ENCODE results near the gene ZFYVE26.
"Not testable (repeated sequence)": the region's sequence is repeated elsewhere in the genome, so short reads cannot be mapped to it uniquely, and the experiment has no call there.

ZFYVE26 gene

DNA sequence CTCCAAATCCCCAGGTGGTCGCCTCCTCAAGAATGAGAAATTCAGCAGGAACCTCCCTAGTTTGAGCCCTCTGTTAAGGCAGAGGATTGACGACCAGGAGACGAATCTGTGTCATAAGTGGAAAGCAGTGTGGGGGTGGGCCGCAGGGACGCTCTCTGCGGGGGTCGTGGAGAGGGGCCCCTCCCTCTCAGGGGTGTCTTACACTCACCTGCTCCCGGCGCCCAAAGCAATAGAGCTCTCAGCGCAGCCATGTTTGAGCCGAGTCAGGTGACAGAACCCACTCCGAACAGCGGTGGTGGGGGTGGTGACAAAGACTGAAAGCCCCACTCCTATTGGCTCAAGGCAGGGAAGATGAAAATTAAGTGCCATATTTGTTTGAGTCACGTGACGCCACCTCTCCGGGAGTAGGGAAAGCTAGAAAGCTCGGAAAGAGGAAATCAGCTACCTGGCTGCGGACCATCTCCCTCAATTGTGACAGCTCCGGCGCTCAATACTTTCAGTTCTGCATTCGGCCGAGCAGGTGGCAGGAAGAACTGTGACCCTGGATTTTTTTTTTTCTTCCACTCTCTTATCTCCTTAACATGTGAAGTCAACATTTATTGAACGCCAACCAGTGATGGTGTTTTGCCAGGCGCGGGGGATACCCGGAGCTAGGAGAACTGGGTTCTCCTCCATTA lies at the start of gene ZFYVE26:
ZFYVE26 (minus strand) TSS at position 265 of the 677 bp plus-strand sequence. CDS start 627 bp downstream, outside the sequence.
- peak; percentile 78 to 81 (median 79) for DNase-seq (ENCODE audit: low read depth in 3 of 3)

GRCh38 chr14:67863223-67863622 lies 46.8 kb upstream of the ZFYVE26 start:
- no peak for DNase-seq (ENCODE audit: low read depth in 3 of 3)

DNA sequence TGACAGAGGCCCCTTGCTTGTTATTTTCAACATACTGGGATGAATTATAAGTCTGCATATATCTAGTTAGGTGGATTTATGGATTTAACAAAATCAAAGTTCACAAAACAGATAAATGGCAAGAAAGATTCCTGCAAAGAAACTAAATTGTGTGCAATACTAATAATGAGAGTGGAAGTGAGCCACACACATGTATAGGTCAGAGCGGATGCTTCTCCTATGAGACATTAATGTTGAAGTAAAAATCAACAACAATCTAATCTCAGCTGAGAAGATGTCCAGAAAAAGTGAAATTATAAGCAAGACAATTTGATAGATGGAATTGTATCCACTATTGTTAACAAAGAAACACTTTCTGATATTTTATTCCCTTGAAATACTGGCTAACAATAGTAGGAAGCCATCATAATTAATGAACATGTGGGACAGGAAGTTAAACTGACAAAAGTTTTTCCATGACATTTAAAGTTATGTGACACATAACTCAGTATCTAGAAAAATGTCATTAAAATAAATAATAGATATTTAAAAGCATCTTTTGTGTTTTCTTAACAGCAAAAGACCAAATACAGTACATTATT lies 42.9 kb upstream of the ZFYVE26 start:
- DNase-seq (ENCODE audit: low read depth in 3 of 3) = no peak

GRCh38 chr14:67857778-67858350 lies 41.5 kb upstream of the ZFYVE26 start:
- no peak for DNase-seq (ENCODE audit: low read depth in 3 of 3)

DNA sequence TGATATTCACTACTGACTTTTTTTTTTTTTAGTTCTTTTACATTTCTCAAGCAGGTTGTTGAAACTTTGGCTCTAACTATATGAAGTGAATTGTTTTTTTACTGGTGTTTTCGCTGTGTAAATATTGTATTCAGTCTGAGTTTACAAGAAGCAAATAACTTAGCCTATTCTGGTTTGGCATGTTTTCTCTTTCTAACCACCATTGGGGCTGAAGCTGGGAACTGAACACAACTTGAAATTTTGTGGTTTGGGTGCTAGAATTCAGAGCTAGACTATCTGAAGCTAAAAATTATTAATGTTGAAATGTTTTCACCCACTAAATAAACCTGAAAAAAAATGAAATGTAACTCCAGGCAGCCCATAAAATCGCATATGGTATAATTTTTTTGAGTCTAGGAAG lies 40.4 kb upstream of the ZFYVE26 start:
- DNase-seq (ENCODE audit: low read depth in 3 of 3) = no peak

GRCh38 chr14:67853715-67854114 lies 37.3 kb upstream of the ZFYVE26 start:
- no peak for DNase-seq (ENCODE audit: low read depth in 3 of 3)

- no peak for DNase-seq (ENCODE audit: low read depth in 3 of 3)
Measured at GRCh38 chr14:67852926-67853604, 36.7 kb upstream of the ZFYVE26 start.

- DNase-seq (ENCODE audit: low read depth in 3 of 3) = no peak
Measured at GRCh38 chr14:67851785-67852410, 35.5 kb upstream of the ZFYVE26 start.

DNA sequence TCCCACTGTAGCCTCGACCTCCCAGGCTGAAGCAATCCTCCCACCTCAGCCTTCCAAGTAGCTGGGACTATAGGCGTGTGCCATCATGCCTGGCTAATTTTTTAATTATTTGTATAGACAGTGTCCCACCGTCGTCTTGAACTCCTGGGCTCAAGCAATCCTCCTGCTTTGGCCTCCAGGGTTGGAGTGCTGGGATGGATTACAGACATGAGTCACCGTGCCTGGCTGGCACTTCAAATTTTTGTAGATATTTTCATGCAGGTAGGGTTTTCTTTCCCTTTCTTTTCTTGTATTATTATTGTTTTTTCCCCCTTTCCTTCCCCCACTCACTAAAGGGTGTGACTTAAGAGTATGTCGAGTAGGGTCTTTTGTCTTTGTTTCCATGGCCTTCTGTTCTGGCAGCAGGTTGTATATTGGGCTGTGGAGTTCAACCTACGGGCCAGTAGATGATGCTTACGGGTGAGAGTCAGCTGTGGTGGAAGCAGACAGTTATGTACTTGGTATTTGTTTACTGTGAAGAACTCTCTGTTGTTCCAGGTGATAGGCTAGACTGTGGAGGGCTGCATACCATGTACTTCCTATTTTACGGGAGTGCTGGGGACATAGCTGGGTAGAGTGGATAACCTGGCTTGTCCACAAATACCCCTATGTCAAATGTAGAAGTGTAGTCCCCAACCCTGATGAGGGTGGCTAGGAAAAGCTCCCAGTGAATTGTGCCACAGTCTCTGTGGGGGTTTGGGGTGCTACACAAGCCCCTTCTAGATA lies 33.9 kb upstream of the ZFYVE26 start:
- DNase-seq (ENCODE audit: low read depth in 3 of 3) = no peak

DNA sequence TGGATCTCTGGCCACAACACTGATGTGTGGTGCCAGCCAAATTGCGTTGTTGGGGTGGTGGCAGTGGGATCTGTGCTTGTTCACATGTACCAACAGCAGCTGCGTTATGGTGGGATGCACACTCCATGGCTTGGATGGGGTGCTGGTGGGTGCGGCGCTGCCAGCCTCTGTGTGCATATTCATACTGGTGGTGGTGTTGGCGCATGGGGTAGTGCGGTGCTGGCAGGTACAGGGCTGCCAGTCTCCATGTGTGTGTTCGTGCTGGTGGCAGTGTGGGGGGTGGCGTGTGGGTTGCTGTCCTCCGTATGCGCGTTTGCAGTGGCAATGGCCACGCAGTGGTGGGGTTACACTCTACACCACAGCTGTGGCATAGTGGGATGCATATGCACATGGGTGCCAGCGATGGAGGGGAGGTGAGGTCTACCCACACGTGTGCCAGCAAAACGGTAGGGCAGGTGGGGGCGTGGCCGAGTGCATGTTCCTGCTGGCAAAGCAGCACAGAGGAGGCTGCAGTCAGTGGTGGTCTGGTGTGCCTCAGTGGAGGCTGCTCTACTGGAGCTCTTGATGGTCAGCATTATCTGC lies 29.7 kb upstream of the ZFYVE26 start:
- DNase-seq (ENCODE audit: low read depth in 3 of 3) = no peak

DNA sequence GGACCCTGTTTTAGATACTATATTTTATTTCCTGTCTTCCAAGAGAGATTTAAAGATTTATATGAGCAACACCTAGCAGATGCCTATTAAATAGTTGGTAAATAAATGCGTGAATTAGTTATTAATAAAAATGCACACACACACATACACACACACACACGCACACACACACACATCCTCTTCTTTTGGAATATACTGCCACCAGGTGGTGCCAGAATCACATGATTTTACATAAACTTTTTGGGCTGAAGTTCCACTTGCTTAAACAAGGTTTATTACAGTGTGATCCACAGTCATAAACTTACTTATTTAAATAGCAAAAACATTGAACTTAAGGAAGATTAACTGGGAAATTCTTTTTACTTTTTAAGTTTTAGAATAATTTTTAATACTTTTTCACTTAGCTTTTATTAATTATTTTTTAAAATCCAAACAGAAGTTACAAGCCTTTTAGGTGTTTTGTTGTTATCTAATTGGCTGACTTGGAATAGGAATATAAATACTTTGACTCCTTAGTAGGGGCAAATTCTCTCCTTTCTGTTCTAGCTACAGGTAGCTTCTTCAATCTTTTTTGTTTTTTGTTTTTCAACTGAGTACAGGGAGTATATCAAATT lies 20.7 kb upstream of the ZFYVE26 start:
- no peak for DNase-seq (ENCODE audit: low read depth in 3 of 3)

GRCh38 chr14:67835596-67835995 lies 19.2 kb upstream of the ZFYVE26 start:
- DNase-seq (ENCODE audit: low read depth in 3 of 3) = no peak

- DNase-seq (ENCODE audit: low read depth in 3 of 3) = no peak
Measured at GRCh38 chr14:67833403-67833802, 17.0 kb upstream of the ZFYVE26 start.

DNA sequence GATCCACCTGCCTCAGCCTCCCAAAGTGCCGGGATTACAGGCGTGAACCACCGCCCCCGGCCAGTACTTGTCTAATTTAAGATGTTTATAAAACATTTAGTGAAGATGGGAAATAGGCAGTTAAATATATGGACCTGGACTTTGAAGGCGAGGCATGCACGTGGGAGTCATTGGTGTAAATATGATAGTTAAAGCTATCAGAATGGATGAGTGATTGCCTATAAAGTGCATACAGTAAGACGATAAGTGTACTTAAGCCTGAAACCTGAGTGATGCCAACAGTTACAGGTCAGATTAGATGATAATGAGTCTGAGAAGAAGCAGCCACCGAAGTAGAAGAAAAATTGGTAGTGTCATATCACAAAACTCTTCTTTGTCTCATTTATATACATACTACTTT lies 14.7 kb upstream of the ZFYVE26 start:
- no peak for DNase-seq (ENCODE audit: low read depth in 3 of 3)

- DNase-seq (ENCODE audit: low read depth in 3 of 3) = no peak
Measured at GRCh38 chr14:67821121-67821520, 4.7 kb upstream of the ZFYVE26 start.

- no peak for DNase-seq (ENCODE audit: low read depth in 3 of 3)
Measured at GRCh38 chr14:67820428-67820971, 4.1 kb upstream of the ZFYVE26 start.

DNA sequence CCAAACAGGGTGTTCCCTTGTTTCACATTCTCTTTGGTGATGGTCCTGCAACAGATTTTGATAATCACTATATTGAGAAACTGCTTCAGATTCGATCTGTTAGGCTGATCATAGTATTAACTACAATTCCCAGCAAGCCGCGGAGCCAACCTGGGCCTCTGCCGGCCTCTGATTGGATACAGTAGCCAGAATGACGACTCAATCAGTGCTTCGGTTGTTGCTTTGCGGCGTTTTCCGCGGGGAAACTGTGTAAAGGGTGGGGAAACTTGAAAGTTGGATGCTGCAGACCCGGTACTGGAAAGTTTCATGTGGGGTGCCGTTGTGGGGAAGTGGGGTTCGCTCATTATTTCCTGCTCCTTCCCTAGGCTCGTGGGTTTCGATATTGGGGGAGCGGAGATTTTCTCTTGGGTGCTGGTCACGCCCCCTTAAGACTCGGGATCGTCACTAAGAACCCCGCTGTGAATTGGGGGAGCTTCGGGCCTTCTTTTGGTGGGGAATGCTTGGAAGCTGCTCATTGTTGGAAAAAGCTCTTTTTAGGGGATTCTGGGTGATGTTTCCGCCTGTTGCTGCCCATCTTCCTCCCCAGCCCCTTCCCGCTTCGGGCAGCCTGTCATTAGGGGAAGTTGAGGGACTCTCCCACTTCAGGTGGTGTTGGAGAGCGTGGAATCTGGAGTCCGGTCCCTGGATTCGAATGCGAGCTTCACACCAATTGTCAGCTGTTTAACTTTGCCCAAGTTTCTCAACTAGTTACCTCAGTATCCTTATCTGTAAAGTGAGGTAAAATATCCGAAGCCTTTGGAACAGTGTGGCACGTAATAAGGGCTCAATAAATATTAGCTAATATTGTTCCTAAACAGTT lies 3.4 kb upstream of the ZFYVE26 start, which contains the start of gene RAD51B:
RAD51B (plus strand) TSS at position 217 of the 859 bp plus-strand sequence.
- peak; percentile 74 to 78 (median 78) for DNase-seq (ENCODE audit: low read depth in 3 of 3)

- not testable (repeated sequence) for DNase-seq (ENCODE audit: low read depth in 3 of 3)
Measured at GRCh38 chr14:67818476-67818875, 2.1 kb upstream of the ZFYVE26 start.

- no peak for DNase-seq (ENCODE audit: low read depth in 3 of 3)
Measured at GRCh38 chr14:67817750-67818438, 1.5 kb upstream of the ZFYVE26 start.

Measured in stimulated activated CD4-positive, alpha-beta T cell treated with anti-CD3 and anti-CD28 coated beads, TNF-alpha, amount 100 ng/mL, for 48 hours (primary cell).